Activated B cell treated with CpG ODN at 0.5 μM for 24 hours (primary cell): ENCODE measurements around the gene FBXO36. TPM values are rescaled to one million over a fixed set of nuclear protein-coding genes. Genes with fewer than 3 reads are reported as not detected.
A peak's percentile ranks its signal among the peaks of the same experiment; 100 is the strongest.

ENCODE experiments used
- ATAC-seq: fragments of 200-7000 bp; cut with Tn5 transposase; one replicate; pipeline ENCODE4 v1.10.0; 2021; ENCODE audit warnings: low read depth, mild to moderate bottlenecking, moderate library complexity
- CTCF ChIA-PET: fragments of 350-600 bp; sonication (Branson Sonifier 250); formaldehyde crosslinking; loops from one replicate; lab custom pipeline; 2021; ENCODE audit warnings: antibody characterized with exemption; lab: Charles Lee
- POLR2A ChIA-PET: fragments of 350-600 bp; sonication (Branson Sonifier 250); formaldehyde crosslinking; loops from one replicate; lab custom pipeline; 2021; ENCODE audit warnings: antibody characterized with exemption; lab: Charles Lee
- DNase-seq: peaks from one replicate; pipeline ENCODE4 v3.0.0; 2022
- H3K27ac Mint-ChIP-seq: one replicate; pipeline ENCODE4 v1.8.0; 2020; ENCODE audit warnings: mixed read lengths
- H3K27me3 Mint-ChIP-seq: one replicate; pipeline ENCODE4 v1.8.0; 2021; ENCODE audit warnings: mixed read lengths
- H3K36me3 Mint-ChIP-seq: one replicate; pipeline ENCODE4 v1.8.0; 2021; ENCODE audit warnings: low read depth, mixed read lengths
- H3K4me1 Mint-ChIP-seq: one replicate; pipeline ENCODE4 v1.8.0; 2021; ENCODE audit warnings: mixed read lengths
- H3K4me3 Mint-ChIP-seq: one replicate; pipeline ENCODE4 v1.8.0; 2020; ENCODE audit warnings: mild to moderate bottlenecking, mixed read lengths
- H3K9me3 Mint-ChIP-seq: one replicate; pipeline ENCODE4 v1.8.0; 2020; ENCODE audit warnings: mixed read lengths
- intact Hi-C: fragments of 100-400 bp; cut with micrococcal nuclease; formaldehyde crosslinking; loops from one replicate; pipeline ENCODE4 v1.15.1; 2024
- total RNA-seq: library from RNA; stranded (reverse); gene quantifications from 2 replicates; pipeline ENCODE4 v1.2.3, GENCODE V29; 2022
- TF ChIP-seq, protein P1 (sequence below): fragments of 200-600 bp; IDR thresholded peaks from one replicate; pipeline ENCODE4 v1.8.0; 2022; ENCODE audit warnings: antibody characterized with exemption, mild to moderate bottlenecking

Gene FBXO36, protein sequence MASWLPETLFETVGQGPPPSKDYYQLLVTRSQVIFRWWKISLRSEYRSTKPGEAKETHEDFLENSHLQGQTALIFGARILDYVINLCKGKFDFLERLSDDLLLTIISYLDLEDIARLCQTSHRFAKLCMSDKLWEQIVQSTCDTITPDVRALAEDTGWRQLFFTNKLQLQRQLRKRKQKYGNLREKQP
- total RNA-seq = 0.78 and 0.89 TPM in 2 replicates

DNA sequence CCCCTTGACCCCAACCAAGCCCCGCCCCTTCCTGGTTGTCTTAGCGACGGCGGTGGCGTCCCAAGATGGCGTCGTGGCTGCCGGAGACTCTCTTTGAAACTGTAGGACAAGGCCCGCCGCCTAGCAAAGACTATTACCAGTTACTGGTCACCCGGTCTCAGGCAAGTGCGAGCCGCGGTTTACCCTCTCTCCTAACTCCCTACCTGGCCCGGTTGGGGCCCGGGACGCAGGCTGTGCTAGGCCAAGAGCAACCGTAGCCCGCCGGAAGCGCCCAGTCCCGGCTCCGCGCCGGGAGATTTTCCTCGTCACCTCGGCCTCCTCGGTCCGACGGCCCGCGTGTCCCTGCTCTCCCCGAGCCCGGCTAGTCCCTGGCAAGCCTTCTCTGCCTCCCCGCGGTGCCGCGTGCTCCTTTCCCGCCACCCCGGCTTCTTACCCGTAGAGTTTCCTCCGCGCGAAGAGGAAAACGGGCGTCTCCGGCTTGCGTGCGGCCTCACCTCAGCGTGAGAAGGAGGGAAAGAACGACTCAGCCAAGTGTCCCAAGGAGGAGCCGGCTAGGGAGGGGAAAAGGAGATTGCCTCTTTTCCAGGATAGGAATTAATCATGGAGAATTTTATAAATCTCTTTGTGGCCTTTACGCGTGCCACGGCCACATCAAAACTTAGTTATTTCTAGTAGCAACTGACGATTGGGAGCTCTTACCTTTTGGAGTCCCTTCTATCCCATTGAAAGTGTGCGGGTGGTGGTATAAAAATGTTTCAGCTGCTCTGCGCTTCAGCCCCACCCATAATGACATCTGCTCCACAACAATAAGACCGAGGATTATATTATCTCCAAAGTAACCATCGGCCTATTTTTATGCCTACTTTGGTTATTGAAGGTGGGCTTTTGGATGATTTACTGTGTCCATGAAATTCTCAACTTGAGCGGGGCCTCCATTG is at the start of gene FBXO36:
TSS of gene FBXO36 (plus strand) at position 55 of the 938 bp plus-strand sequence. CDS start at position 66, 11 bp downstream.
- TF ChIP-seq, protein P1, sequence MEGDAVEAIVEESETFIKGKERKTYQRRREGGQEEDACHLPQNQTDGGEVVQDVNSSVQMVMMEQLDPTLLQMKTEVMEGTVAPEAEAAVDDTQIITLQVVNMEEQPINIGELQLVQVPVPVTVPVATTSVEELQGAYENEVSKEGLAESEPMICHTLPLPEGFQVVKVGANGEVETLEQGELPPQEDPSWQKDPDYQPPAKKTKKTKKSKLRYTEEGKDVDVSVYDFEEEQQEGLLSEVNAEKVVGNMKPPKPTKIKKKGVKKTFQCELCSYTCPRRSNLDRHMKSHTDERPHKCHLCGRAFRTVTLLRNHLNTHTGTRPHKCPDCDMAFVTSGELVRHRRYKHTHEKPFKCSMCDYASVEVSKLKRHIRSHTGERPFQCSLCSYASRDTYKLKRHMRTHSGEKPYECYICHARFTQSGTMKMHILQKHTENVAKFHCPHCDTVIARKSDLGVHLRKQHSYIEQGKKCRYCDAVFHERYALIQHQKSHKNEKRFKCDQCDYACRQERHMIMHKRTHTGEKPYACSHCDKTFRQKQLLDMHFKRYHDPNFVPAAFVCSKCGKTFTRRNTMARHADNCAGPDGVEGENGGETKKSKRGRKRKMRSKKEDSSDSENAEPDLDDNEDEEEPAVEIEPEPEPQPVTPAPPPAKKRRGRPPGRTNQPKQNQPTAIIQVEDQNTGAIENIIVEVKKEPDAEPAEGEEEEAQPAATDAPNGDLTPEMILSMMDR = no peak
- Mint-ChIP-seq H3K4me1 (peaks cover 38% of the 10 kb centered on the region), H3K27ac (peak within 1 kb of the TSS; percentile 96), H3K9me3 (peaks cover 2% of the 10 kb centered on the region), H3K36me3 (peaks cover 26% of the 10 kb centered on the region), H3K4me3 (peak within 1 kb of the TSS; percentile 94), H3K27me3 (no peaks in the 10 kb centered on the region)
- ATAC-seq (peak; percentile 70), DNase-seq (no peak)
- ChIA-PET CTCF (no interaction called here), POLR2A (interaction anchor here (0.7 to 1.9 kb wide), 8 partner anchors 9 to 297 kb away, joined by 3 to 23 read pairs (median 5); partner anchors contain the start of gene SP110)
- intact Hi-C loops = loop anchor here (1.0 to 2.0 kb wide), 2 partner anchors 100 to 144 kb away; no protein-coding TSS in a partner anchor

DNA sequence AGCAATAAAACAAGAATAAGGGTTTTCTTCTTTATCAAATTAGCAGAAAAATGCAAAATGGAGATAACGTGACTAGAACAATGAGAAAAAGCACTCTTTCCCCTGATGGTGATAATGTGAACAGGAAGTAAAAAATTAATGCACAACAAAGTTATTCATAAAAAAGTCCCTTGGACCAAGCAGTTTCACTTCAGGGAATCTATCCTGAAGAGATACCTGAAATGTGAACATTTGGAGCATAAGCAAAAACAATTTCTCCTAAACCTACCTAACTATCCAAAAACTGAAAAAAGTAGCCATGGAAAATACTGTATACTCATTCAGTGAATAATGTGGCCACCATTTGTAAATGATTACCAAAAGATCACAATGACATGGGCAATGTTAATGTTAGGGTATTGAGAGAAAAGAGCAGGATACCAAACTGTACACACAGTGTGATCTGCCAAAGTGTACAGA is 49.2 kb upstream of the FBXO36 start:
- TF ChIP-seq, protein P1 = no peak
- Mint-ChIP-seq H3K27me3 (no peaks in the 10 kb centered on the region), H3K9me3 (no peaks in the 10 kb centered on the region), H3K4me3 (peak overlapping the region; percentile 46), H3K36me3 (peaks cover 65% of the 10 kb centered on the region), H3K27ac (peak overlapping the region; percentile 79), H3K4me1 (peaks cover 25% of the 10 kb centered on the region)
- DNase-seq (no peak), ATAC-seq (peak; percentile 70)
- ChIA-PET POLR2A (no interaction called here), CTCF (no interaction called here)
- intact Hi-C loops = loop anchor here (2.0 to 5.0 kb wide), 2 partner anchors 16 to 51 kb away; no protein-coding TSS in a partner anchor

DNA sequence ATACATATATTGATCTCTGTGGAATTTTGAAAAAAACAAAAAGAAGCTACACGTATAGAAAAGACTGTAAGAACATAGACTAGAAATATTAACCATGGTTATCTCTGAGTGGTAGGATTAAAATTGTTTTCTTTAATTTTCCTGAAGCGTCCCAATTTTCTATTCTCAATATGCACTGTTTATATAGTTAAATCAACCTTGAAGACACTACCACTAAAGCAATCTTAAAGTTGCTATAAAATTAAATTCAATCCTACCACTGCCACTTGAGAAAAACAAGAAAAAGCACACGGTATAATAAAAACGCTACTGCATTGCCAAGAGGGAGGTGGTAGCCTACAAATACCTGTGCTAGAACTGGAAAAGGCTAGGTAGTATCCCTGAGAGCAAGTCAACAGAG is 47.7 kb upstream of the FBXO36 start:
- ATAC-seq (no peak), DNase-seq (no peak)
- CTCF ChIA-PET = no interaction called here
- POLR2A ChIA-PET = interaction anchor here (0.9 kb wide), 1 partner anchor 48 kb away, joined by 3 read pairs; the partner anchor contains the start of genes FBXO36 and TRIP12
- Mint-ChIP-seq H3K4me3 (no peak overlapping the region), H3K27me3 (no peaks in the 10 kb centered on the region), H3K36me3 (peaks cover 60% of the 10 kb centered on the region), H3K27ac (peak overlapping the region; percentile 8), H3K9me3 (no peaks in the 10 kb centered on the region), H3K4me1 (peaks cover 21% of the 10 kb centered on the region)
- intact Hi-C loops = loop anchor here (1.0 to 5.0 kb wide), 2 partner anchors 9 to 52 kb away; no protein-coding TSS in a partner anchor
- TF ChIP-seq, protein P1 = no peak

DNA sequence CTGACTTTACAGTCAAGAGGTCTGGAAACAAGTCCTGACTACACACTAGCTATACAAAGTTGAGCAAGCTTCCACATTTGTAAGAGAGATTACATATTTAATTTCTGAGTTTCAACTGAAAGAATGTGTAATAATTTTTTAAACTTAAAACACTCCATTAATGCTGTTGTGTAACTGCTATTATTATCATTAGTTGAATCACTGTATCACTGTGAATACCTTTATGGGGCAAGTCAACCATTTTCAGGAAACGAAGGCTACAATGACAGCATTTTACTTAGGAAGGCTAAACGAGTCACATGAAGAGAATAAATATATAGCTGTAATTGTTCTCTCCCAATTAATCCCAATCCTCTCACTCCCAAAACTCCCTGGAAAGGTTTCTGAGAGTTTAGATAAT is 46.8 kb upstream of the FBXO36 start:
- TF ChIP-seq, protein P1 = no peak
- Mint-ChIP-seq H3K9me3 (no peaks in the 10 kb centered on the region), H3K4me3 (no peak overlapping the region), H3K36me3 (peaks cover 60% of the 10 kb centered on the region), H3K4me1 (peaks cover 21% of the 10 kb centered on the region), H3K27me3 (no peaks in the 10 kb centered on the region), H3K27ac (no peak overlapping the region)
- ChIA-PET CTCF (no interaction called here), POLR2A (no interaction called here)
- DNase-seq = no peak
- intact Hi-C loops = loop anchor here (1.0 kb wide), 1 partner anchor 10 kb away; no protein-coding TSS in a partner anchor
- ATAC-seq = no peak
